WERI-Rb-1 (cell line): Measurements from ENCODE around the gene RPL22.

Experiments used
- DNase-seq: peaks from one replicate; pipeline ENCODE4 v3.0.0-alpha.2; 2020
- H3K27ac ChIP-seq: fragments of 250-450 bp; sonication (Bioruptor Pico); 2 replicates; pipeline ENCODE4 v1.5.1; 2020; ENCODE audit warnings: mild to moderate bottlenecking, moderate library complexity
- H3K27me3 ChIP-seq: fragments of 250-450 bp; sonication (Bioruptor Pico); 2 replicates; pipeline ENCODE4 v1.5.1; 2021; ENCODE audit warnings: mild to moderate bottlenecking, low read depth, moderate library complexity; ENCODE audit not compliant: insufficient read depth, severe bottlenecking
- H3K36me3 ChIP-seq: fragments of 250-450 bp; sonication (Bioruptor Pico); 2 replicates; pipeline ENCODE4 v1.5.1; 2020; ENCODE audit warnings: mild to moderate bottlenecking, moderate library complexity
- H3K4me3 ChIP-seq: 2 replicates; pipeline ENCODE4 v1.5.1; 2011; ENCODE audit warnings: low read depth, mild to moderate bottlenecking, control low read depth, low read length
- H3K9me3 ChIP-seq: fragments of 250-450 bp; sonication (Bioruptor Pico); 2 replicates; pipeline ENCODE4 v1.5.1; 2021; ENCODE audit warnings: mild to moderate bottlenecking, moderate library complexity; ENCODE audit not compliant: severe bottlenecking
- CTCF ChIP-seq: IDR thresholded peaks from 2 replicates; pipeline ENCODE4 v1.5.1; 2011; ENCODE audit warnings: low read depth, mild to moderate bottlenecking, control low read depth, inconsistent platforms, low read length

The RPL22 gene

GRCh38 chr1:6145396-6145750, 54.0 kb downstream of the RPL22 start:
- no peak for DNase-seq

GRCh38 chr1:6144647-6145395, 54.6 kb downstream of the RPL22 start:
- peaks cover 4% of the 10 kb centered on the region for H3K36me3 ChIP-seq
- H3K27me3 ChIP-seq, result no peaks in the 10 kb centered on the region
- H3K9me3 ChIP-seq, result no peaks in the 10 kb centered on the region
- no peak overlapping the region for H3K4me3 ChIP-seq
- no peak for DNase-seq
- H3K27ac ChIP-seq, result no peak overlapping the region
- TF ChIP-seq CTCF, result no peak

More at GRCh38 chr1:6145396-6145750, 54.0 kb downstream of the RPL22 start:
- Histone ChIP-seq H3K27me3 (no peaks in the 10 kb centered on the region), H3K27ac (no peak overlapping the region), H3K36me3 (peaks cover 9% of the 10 kb centered on the region), H3K9me3 (no peaks in the 10 kb centered on the region), H3K4me3 (no peak overlapping the region)
- TF ChIP-seq CTCF, result no peak

- Histone ChIP-seq H3K27ac (no peak overlapping the region), H3K9me3 (no peaks in the 10 kb centered on the region), H3K36me3 (peaks cover under 1% of the 10 kb centered on the region; the same call in 1 of the 2 replicates), H3K4me3 (no peak overlapping the region), H3K27me3 (no peaks in the 10 kb centered on the region)
- TF ChIP-seq CTCF, result no peak
- no peak for DNase-seq
These were observed 55.2 kb downstream of the RPL22 start for GRCh38 chr1:6144175-6144574.

GRCh38 chr1:6143395-6143794, 56.0 kb downstream of the RPL22 start:
- no peak for TF ChIP-seq CTCF
- H3K9me3 ChIP-seq, result no peaks in the 10 kb centered on the region

GRCh38 chr1:6142734-6143133, 56.7 kb downstream of the RPL22 start:
- no peak for TF ChIP-seq CTCF
- no peak overlapping the region for H3K27ac ChIP-seq
- H3K36me3 ChIP-seq, result no peaks in the 10 kb centered on the region
- DNase-seq, result no peak
- H3K9me3 ChIP-seq, result no peaks in the 10 kb centered on the region
- no peaks in the 10 kb centered on the region for H3K27me3 ChIP-seq
- no peak overlapping the region for H3K4me3 ChIP-seq

More at GRCh38 chr1:6143395-6143794, 56.0 kb downstream of the RPL22 start:
- no peaks in the 10 kb centered on the region for H3K36me3 ChIP-seq
- no peaks in the 10 kb centered on the region for H3K27me3 ChIP-seq
- H3K4me3 ChIP-seq, result no peak overlapping the region
- H3K27ac ChIP-seq, result no peak overlapping the region
- DNase-seq, result no peak

- no peak for DNase-seq
These were observed 57.3 kb downstream of the RPL22 start for GRCh38 chr1:6142036-6142621.

More at GRCh38 chr1:6142036-6142621, 57.3 kb downstream of the RPL22 start:
- TF ChIP-seq CTCF, result no peak
- H3K36me3 ChIP-seq, result no peaks in the 10 kb centered on the region
- H3K27me3 ChIP-seq, result no peaks in the 10 kb centered on the region
- H3K9me3 ChIP-seq, result no peaks in the 10 kb centered on the region
- no peak overlapping the region for H3K27ac ChIP-seq
- H3K4me3 ChIP-seq, result no peak overlapping the region
